SU-DHL-6 (cell line): ENCODE measurements around the gene AGRP.

Experiments used
- H2AFZ ChIP-seq: fragments of 200-600 bp; sonication (generic); 2 replicates; pipeline ENCODE4 v1.6.1; 2014; ENCODE audit warnings: low read depth, mild to moderate bottlenecking, moderate library complexity, mixed read lengths, antibody characterized with exemption, low read length; ENCODE audit not compliant: severe bottlenecking
- H3F3A ChIP-seq: fragments of 200-600 bp; shearing (Covaris generic); 2 replicates; pipeline ENCODE4 v1.6.0; 2016; ENCODE audit warnings: antibody characterized with exemption, mild to moderate bottlenecking; ENCODE audit not compliant: insufficient read depth
- H3K27ac ChIP-seq: fragments of 200-600 bp; sonication (generic); 2 replicates; pipeline ENCODE4 v1.5.1; 2016; ENCODE audit warnings: low read depth, mild to moderate bottlenecking, low read length, moderate library complexity, mixed read lengths
- H3K27me3 ChIP-seq: fragments of 200-600 bp; sonication (generic), shearing (Covaris generic); 2 replicates; pipeline ENCODE4 v1.6.0; 2014; ENCODE audit warnings: mild to moderate bottlenecking, low read length
- H3K36me3 ChIP-seq: fragments of 200-600 bp; sonication (generic); 2 replicates; pipeline ENCODE4 v1.6.1; 2014; ENCODE audit warnings: mild to moderate bottlenecking, low read length, mixed read lengths
- H3K4me2 ChIP-seq: fragments of 300-600, 200-600 bp; shearing (Covaris generic), sonication (generic); 2 replicates; pipeline ENCODE4 v1.6.0; 2014; ENCODE audit warnings: low read length, low read depth, mild to moderate bottlenecking; ENCODE audit not compliant: poor library complexity, severe bottlenecking
- H3K4me3 ChIP-seq: fragments of 200-600 bp; sonication (generic); 2 replicates; pipeline ENCODE4 v1.5.1; 2014; ENCODE audit warnings: antibody characterized with exemption, low read length, mild to moderate bottlenecking, mixed read lengths; ENCODE audit not compliant: insufficient read depth, poor library complexity, severe bottlenecking
- H3K79me2 ChIP-seq: fragments of 200-600 bp; sonication (generic); 2 replicates; pipeline ENCODE4 v1.6.1; 2014; ENCODE audit warnings: mild to moderate bottlenecking, low read length, moderate library complexity; ENCODE audit not compliant: insufficient read depth
- H3K9ac ChIP-seq: fragments of 200-600 bp; sonication (generic); 2 replicates; pipeline ENCODE4 v1.7.0; 2014; ENCODE audit warnings: mild to moderate bottlenecking, low read length
- H3K9me2 ChIP-seq: fragments of 200-600 bp; sonication (generic); replicated peaks from 2 replicates; pipeline ENCODE4 v1.6.1; 2014; ENCODE audit warnings: low read length; ENCODE audit not compliant: insufficient read depth
- H3K9me3 ChIP-seq: fragments of 200-600 bp; sonication (generic); 2 replicates; pipeline ENCODE4 v1.6.1; 2014; ENCODE audit warnings: low read length, mixed read lengths; ENCODE audit not compliant: insufficient read depth
- H4K20me1 ChIP-seq: fragments of 200-600 bp; sonication (generic); 2 replicates; pipeline ENCODE4 v1.6.1; 2014; ENCODE audit warnings: low read depth, mild to moderate bottlenecking, antibody characterized with exemption, low read length, moderate library complexity, mixed read lengths
- EZH2phosphoT487 ChIP-seq: fragments of 200-600 bp; sonication (generic), shearing (Covaris generic); conservative IDR thresholded peaks from 2 replicates; pipeline ENCODE4 v1.6.1; 2018; ENCODE audit warnings: mild to moderate bottlenecking, antibody characterized with exemption, low read length, moderate library complexity, mixed read lengths
- TF ChIP-seq, protein P1 (sequence below): fragments of 200-600 bp; sonication (generic); IDR thresholded peaks from one replicate; pipeline ENCODE4 v1.5.1; 2017; ENCODE audit warnings: antibody characterized with exemption, mild to moderate bottlenecking, low read length, moderate library complexity; ENCODE audit not compliant: insufficient read depth, poor library complexity, severe bottlenecking

AGRP gene

DNA sequence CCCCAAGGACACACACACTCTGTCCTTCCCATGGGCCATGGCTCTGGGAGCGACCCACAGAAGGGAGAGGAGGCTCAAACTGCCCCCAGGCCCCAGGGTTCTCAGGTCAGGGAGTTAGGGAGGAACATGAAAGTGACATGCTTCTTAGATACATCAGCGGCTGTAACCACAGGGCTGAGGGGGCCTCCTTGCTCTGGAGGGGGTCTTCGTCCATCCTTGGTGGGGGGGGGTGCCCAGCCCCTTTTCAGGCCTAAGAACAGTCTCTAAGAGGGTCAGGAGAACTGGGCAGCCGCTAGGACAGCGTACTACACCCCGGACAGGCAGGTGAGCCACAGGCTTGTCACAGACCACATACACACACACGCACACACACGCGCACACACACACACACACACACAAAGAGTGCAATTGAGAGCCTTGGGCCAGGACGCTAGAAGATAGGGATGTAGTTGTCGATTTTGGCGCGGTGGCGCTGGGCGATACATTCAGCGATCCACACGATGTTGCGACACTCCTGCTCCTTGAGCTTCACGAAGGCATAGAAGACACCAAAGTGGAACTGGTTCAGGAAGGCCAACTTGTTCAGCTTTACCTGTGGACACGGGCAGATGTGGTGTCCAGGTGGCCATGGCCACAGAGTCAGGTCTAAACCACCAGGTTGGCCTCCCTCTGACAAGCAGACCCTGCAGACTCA is 45.1 kb downstream of the AGRP start:
- H2AFZ ChIP-seq, result no peak overlapping the region

DNA sequence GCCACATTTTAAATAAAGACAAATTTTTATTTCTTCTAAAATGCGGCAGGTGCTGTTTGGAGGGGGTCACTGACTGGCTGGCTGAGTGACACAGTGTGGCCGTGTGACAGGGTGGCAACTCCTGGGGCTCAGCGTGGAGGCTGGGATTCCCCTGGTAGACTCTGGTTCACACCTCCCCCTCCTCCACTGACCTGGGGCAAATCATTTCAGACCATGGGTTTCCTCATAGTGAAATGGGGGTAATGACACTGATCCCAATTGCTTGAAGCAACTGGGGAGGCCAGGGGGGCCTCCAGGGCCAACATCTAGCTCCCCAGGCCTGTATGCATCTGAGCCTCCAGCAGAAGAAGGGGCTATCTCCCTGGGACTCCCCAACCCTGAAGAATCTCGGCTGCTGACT is 45.8 kb downstream of the AGRP start:
- H3K4me3 ChIP-seq, result no peak overlapping the region
- H3K27ac ChIP-seq, result no peak overlapping the region
- no peak overlapping the region for H3K9ac ChIP-seq
- H3K36me3 ChIP-seq, result no peaks in the 10 kb centered on the region
- H4K20me1 ChIP-seq, result no peaks in the 10 kb centered on the region
- H3K79me2 ChIP-seq, result no peaks in the 10 kb centered on the region
- no peak overlapping the region for H3K4me2 ChIP-seq
- H3F3A ChIP-seq, result no peaks in the 10 kb centered on the region
- H2AFZ ChIP-seq, result no peak overlapping the region
- no peaks in the 10 kb centered on the region for H3K9me2 ChIP-seq
- no peak for TF ChIP-seq EZH2phosphoT487
- TF ChIP-seq, protein P1, sequence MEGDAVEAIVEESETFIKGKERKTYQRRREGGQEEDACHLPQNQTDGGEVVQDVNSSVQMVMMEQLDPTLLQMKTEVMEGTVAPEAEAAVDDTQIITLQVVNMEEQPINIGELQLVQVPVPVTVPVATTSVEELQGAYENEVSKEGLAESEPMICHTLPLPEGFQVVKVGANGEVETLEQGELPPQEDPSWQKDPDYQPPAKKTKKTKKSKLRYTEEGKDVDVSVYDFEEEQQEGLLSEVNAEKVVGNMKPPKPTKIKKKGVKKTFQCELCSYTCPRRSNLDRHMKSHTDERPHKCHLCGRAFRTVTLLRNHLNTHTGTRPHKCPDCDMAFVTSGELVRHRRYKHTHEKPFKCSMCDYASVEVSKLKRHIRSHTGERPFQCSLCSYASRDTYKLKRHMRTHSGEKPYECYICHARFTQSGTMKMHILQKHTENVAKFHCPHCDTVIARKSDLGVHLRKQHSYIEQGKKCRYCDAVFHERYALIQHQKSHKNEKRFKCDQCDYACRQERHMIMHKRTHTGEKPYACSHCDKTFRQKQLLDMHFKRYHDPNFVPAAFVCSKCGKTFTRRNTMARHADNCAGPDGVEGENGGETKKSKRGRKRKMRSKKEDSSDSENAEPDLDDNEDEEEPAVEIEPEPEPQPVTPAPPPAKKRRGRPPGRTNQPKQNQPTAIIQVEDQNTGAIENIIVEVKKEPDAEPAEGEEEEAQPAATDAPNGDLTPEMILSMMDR, result no peak
- H3K9me3 ChIP-seq, result no peaks in the 10 kb centered on the region
- H3K27me3 ChIP-seq, result no peaks in the 10 kb centered on the region

More for the DNA sequence above, 45.1 kb downstream of the AGRP start:
- no peaks in the 10 kb centered on the region for H3K9me3 ChIP-seq
- no peaks in the 10 kb centered on the region for H3K79me2 ChIP-seq
- H3K4me3 ChIP-seq, result no peak overlapping the region
- no peaks in the 10 kb centered on the region for H3K36me3 ChIP-seq
- H3F3A ChIP-seq, result no peaks in the 10 kb centered on the region
- H3K9ac ChIP-seq, result no peak overlapping the region
- H3K27ac ChIP-seq, result no peak overlapping the region
- no peak overlapping the region for H3K4me2 ChIP-seq
- no peaks in the 10 kb centered on the region for H3K9me2 ChIP-seq
- no peaks in the 10 kb centered on the region for H3K27me3 ChIP-seq
- no peaks in the 10 kb centered on the region for H4K20me1 ChIP-seq
- TF ChIP-seq EZH2phosphoT487, result no peak
- TF ChIP-seq, protein P1, result no peak

DNA sequence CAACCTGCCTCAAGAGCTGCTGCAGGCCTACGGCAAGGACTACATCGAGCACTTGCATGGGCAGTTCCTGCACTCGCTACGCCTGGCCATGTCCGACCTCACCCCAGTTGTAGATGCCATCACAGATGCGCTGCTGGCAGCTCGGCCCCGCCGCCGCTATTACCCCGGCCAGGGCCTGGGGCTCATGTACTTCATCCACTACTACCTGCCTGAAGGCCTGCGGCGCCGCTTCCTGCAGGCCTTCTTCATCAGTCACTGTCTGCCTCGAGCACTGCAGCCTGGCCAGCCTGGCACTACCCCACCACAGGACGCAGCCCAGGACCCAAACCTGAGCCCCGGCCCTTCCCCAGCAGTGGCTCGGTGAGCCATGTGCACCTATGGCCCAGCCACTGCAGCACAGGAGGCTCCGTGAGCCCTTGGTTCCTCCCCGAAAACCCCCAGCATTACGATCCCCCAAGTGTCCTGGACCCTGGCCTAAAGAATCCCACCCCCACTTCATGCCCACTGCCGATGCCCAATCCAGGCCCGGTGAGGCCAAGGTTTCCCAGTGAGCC is 46.6 kb downstream of the AGRP start:
- Histone ChIP-seq H4K20me1 (no peaks in the 10 kb centered on the region), H3K36me3 (no peaks in the 10 kb centered on the region), H3K27ac (no peak overlapping the region), H3K79me2 (no peaks in the 10 kb centered on the region), H3K9me3 (no peaks in the 10 kb centered on the region), H3F3A (no peaks in the 10 kb centered on the region), H3K4me2 (no peak overlapping the region), H3K4me3 (no peak overlapping the region), H3K27me3 (no peaks in the 10 kb centered on the region), H3K9ac (no peak overlapping the region), H3K9me2 (no peaks in the 10 kb centered on the region), H2AFZ (no peak overlapping the region)
- TF ChIP-seq, protein P1, result no peak
- TF ChIP-seq EZH2phosphoT487, result no peak
